ENCODE data around the gene VIPAS39.
"Not testable (repeated sequence)": the region's sequence is repeated elsewhere in the genome, so short reads cannot be mapped to it uniquely, and the experiment has no call there.

The VIPAS39 gene

GRCh38 chr14:77469539-77469938, 12.1 kb upstream of the VIPAS39 start:
- DNase-seq, result no peak

- no peak for DNase-seq
Observed at GRCh38 chr14:77469067-77469505, 11.7 kb upstream of the VIPAS39 start.

DNA sequence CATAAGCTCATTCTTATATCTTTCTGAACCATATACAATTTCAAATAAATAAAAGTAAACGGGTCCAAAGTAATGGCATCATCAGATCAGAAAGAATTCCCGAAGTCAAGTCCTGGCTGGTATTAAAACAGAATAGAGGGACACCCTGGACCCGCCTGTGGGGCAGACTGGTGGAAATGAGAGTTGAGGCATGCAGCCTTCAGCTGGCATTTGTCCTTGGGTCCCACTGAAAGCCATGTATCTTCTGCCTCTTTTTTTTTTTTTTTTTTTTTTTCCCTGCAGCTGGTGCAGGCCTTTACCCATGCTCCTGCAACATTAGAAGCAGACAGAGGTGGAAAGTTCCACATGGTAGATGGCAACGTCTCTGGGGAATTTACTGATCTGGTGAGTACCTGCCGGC, 10.4 kb upstream of the VIPAS39 start:
- DNase-seq, result no peak

- DNase-seq, result peak; percentile 52
Observed at GRCh38 chr14:77459072-77459723, 1.8 kb upstream of the VIPAS39 start.

DNA sequence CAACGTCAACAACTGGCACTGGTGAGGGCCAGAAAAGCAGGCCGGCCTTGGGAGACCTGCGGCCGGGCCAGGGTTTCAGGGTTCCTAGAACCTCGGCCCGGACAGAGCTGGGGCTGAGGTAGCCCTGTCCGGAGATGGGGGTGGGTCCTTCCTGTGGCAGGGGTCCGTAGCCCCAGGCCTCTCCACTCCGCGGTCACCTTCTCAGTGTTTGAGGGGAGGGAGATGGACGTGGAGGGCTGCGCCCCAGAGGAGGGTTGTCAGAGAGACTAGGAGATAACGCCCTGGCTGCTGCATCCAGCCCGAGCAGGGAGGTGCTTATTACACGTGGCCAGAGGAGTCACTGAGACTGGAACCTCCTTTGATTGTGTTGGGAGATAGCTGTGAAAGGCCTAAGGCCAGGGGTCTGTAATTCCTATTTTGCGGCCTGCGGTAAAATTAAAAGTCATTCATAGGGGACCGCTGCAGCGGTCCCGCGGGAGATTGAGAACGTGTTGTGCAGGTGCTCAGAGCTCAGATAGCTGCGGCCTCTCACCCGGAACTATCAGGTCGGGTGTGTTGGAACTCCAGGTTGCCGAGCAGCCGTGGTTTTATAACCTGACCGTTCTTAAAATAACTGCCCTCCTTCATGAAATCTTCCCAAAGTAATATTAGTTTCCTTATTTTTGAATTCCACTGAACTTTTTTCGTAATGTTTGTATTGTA, 999 bp upstream of the VIPAS39 start:
- peak; percentile 7 for DNase-seq

DNA sequence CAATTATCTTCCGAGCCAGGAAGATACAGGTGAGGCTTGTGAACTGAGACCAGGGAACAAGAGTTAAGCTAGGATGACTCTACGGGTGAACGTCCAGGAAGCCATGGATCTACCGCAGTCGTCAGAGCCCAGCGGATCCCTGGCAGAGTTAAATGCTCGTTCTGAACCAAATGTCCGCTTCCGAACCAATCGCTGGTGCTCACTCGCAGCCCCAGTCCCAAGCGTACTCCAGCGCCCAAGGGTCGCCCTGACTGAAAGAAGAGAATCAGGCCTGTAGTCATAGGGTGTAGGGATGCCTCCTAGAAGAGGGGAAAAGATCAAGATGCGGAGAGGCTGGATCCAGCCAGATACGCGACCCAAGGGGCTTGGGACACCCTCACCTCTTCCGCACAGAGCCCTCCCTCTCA, 283 bp downstream of the VIPAS39 start:
- no peak for DNase-seq

GRCh38 chr14:77455966-77456640, 1.3 kb downstream of the VIPAS39 start:
- no peak for DNase-seq

DNA sequence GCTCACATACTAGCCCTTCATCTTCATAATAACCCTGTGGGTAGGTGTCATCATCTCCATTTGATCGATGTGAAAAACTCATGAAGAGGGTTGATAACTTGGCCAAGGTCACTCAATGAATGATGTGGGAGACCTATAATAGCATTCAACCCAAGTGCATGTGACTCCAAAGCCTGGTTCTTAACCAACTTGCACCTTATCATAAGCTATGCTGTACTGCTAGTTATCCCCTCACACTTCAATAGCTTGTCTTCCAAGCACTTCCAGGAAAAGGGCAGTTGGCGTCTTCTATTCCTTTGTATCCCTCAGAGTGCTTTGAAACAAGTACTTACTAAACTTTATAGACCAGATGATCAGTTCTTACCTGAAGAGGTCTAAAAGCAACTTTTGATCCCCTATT, 15.2 kb downstream of the VIPAS39 start:
- no peak for DNase-seq

- no peak for DNase-seq
Observed at GRCh38 chr14:77439861-77440260, 17.5 kb downstream of the VIPAS39 start.

- no peak for DNase-seq
Observed at GRCh38 chr14:77438596-77438995, 18.8 kb downstream of the VIPAS39 start.

- DNase-seq, result no peak
Observed at GRCh38 chr14:77436042-77436441, 21.4 kb downstream of the VIPAS39 start.

- no peak for DNase-seq
Observed at GRCh38 chr14:77426396-77426795, 31.0 kb downstream of the VIPAS39 start.

- no peak for DNase-seq
Observed at GRCh38 chr14:77424862-77425261, 32.5 kb downstream of the VIPAS39 start.

- no peak for DNase-seq
Observed at GRCh38 chr14:77423423-77423822, 34.0 kb downstream of the VIPAS39 start, which contains the start of gene NOXRED1. Gene NOXRED1, minus strand, starts transcription at chr14:77423523. Its CDS starts 634 bp downstream, at chr14:77422889.

GRCh38 chr14:77421201-77421600, 36.2 kb downstream of the VIPAS39 start:
- no peak for DNase-seq

DNA sequence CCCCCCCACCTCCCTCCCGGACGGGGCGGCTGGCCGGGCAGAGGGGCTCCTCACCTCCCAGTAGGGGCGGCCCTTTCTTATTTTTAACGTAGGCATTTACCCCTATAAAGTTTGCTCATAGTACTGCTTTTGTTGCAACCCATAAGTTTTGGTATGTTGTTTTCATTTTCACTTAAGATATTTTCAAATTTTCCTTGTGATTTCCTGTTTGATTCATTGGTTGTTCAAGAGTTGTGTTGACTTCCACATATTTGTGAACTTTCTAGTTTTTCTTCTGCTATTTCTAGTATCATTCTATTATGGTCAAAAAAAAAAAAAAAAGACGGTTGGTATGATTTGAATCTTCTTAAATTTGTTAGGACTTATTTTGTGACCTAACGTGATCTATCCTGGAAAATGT, 40.6 kb downstream of the VIPAS39 start:
- no peak for DNase-seq

DNA sequence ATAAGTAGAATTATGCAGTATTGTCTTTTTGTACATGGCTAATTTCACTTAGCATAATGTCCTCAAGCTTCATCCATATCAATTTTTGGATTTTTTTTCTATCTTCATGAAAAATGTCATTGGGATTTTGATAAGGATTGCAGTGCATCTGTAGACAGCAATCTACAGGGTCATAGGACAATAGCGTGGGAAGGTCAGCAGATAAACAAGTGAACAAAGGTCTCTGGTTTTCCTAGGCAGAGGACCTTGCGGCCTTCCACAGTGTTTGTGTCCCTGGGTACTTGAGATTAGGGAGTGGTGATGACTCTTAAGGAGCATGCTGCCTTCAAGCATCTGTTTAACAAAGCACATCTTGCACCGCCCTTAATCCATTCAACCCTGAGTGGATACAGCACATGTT, 41.3 kb downstream of the VIPAS39 start:
- DNase-seq, result not testable (repeated sequence)

GRCh38 chr14:77415403-77416030, 41.9 kb downstream of the VIPAS39 start:
- DNase-seq, result not testable (repeated sequence)

GRCh38 chr14:77409131-77409533, 48.3 kb downstream of the VIPAS39 start:
- DNase-seq, result no peak

DNA sequence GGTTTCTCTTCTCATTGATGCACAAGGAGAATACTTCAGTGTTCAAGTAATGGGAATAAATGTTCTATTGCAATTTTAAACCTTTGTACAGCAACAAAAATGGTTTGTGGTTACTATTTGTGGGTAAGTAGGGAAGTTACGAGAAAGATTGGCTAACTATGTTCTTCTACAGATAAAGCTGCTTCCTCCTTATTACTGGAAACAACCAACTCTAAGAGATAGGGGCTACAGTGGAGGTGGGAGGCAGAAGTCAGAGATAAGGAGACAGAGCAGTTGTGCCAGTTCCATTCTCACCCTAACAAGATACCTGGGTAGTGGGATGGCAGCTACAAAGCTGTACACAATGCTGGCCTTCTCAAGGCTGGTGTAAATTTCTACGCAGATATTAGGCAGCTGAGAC, 50.2 kb downstream of the VIPAS39 start:
- no peak for DNase-seq

DNA sequence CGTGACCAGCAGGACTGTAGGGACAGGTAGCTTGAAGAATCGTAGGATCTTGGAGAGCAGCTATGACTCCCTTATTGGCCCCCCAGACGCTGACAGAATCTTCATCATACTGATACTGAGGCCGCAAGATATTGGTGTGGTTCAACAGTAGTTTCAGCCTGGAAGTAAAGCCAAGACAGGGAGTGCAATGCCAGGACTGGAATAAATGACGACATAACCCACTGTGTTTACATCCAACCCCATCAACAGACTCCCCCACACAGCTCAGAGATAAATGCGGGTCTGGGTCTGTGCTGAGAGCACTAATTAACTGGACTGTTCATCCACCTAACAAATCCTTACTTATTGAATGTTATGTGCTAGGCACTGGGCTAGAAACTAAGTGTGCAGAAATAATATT, 50.7 kb downstream of the VIPAS39 start:
- no peak for DNase-seq

DNA sequence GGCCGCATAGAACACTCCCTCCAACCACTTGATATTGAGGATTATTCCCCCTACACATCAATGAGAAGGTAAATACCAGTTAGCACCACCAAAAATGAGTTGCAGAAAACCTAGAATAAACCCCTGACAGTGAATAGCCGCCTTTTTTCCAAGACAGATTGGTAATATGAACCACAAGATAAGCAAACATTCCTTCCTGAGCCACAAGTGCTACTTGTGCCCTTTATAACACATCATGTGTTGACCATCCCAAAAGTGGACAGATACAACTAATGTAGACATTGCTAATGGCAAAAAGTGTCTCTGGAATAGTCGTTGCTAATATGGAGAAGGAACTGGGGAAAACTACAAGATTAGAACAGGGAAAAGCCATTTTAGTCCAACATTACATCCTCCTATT, 51.3 kb downstream of the VIPAS39 start:
- DNase-seq, result no peak

- no peak for DNase-seq
Observed at GRCh38 chr14:77403768-77404167, 53.6 kb downstream of the VIPAS39 start.

- DNase-seq, result no peak
Observed at GRCh38 chr14:77400216-77400615, 57.2 kb downstream of the VIPAS39 start.
